ENCODE measurements around the gene TNIP2. TPM values are rescaled to one million over a fixed set of nuclear protein-coding genes. Genes with fewer than 3 reads are reported as not detected.
A peak's percentile ranks its signal among the peaks of the same experiment; 100 is the strongest.

TNIP2 gene
- total RNA-seq (100 to 1,000 TPM in 1 of 2 donors, 10 to 100 TPM in 1; 99.7 to 108 TPM), polyA plus RNA-seq (ENCODE audit: insufficient read depth, low read depth, low replicate concordance) (35.1 TPM)
- long read RNA-seq, donor 1, transcript TNIP2-201 (6 exons, 1,974 nt), result major isoform, 10 of 14 reads
- long read RNA-seq, donor 1, partial matches to known transcripts, result 0 of 14 reads
- long read RNA-seq, donor 1, other reads (novel, unspliced or antisense), result 0 of 14 reads
- long read RNA-seq, donor 2, partial matches to known transcripts, result 8 of 15 reads
- long read RNA-seq, donor 2, other reads (novel, unspliced or antisense), result 0 of 15 reads

DNA sequence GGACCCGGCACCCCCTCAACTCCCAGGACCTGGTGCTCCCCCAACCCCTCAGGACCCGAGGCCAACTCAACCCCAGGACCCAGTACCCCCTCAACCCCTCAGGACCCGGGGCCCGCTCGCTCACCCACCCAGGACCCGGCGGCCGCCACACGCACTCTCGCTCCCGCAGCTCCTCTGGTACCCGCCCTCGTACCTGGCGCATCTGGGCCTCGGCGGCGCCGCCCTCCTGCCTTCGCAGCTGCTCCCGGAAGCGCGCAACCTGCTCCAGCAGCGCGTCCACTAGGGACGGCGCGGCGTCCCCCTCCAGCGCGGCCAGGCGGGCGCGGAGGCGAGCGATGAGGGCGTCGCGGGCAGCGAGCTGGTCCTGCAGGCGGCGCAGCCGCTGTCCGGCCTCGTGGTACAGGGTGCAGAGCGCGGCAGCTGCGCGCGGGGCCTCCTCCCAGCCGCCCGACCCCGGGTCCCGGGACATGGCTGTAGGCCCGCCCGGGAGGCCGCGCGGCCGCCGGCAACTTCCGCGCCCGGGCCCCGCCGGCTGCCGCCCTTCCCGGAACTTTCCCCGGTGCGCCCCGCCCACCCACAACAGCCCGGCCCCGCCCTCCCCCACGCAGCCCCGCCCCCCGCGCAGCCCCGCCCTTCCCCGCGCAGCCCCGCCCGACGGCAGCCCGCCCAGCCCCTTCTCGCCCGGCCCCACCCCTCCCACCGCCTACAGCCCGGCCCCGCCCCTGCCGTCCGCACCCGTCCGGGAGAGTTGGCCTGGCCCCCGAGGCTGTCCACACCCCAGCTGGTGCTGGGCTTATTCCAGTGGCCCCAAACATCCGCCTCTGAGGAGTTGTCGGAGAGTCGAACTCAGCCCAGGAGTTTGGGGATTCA lies at the start of gene TNIP2:
TSS of gene TNIP2 (minus strand) at position 516 of the 870 bp plus-strand sequence. CDS start at position 469, 47 bp downstream.
- DNase-seq, result peak; percentile 88
- no peaks in the 10 kb centered on the region for H3K36me3 ChIP-seq (ENCODE audit: low read depth, missing control alignments)
- no peak for TF ChIP-seq POLR2A (IDR thresholded peaks at IDR 0.05)
- TF ChIP-seq, protein P1, sequence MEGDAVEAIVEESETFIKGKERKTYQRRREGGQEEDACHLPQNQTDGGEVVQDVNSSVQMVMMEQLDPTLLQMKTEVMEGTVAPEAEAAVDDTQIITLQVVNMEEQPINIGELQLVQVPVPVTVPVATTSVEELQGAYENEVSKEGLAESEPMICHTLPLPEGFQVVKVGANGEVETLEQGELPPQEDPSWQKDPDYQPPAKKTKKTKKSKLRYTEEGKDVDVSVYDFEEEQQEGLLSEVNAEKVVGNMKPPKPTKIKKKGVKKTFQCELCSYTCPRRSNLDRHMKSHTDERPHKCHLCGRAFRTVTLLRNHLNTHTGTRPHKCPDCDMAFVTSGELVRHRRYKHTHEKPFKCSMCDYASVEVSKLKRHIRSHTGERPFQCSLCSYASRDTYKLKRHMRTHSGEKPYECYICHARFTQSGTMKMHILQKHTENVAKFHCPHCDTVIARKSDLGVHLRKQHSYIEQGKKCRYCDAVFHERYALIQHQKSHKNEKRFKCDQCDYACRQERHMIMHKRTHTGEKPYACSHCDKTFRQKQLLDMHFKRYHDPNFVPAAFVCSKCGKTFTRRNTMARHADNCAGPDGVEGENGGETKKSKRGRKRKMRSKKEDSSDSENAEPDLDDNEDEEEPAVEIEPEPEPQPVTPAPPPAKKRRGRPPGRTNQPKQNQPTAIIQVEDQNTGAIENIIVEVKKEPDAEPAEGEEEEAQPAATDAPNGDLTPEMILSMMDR (IDR thresholded peaks at IDR 0.05), result peak in 1 of 3 experiments; percentile 33
- intact Hi-C loops (cut with DNase I; ENCODE audit: low total_unique reads), result no loop called here
- WGBS, 2 donors, result 0 to 1% methylated on average over 2 to 51 of the region's 96 CpGs
- no peaks in the 10 kb centered on the region for H3K9me3 ChIP-seq
- peak within 1 kb of the TSS; percentile 70 to 80 for H3K27ac ChIP-seq
- peaks cover 12% of the 10 kb centered on the region for H3K4me1 ChIP-seq
- H3K27me3 ChIP-seq, result no peaks in the 10 kb centered on the region
- H3K4me3 ChIP-seq, result peak within 1 kb of the TSS; percentile 79 to 90

- Histone ChIP-seq H3K4me1 (peaks cover 56% of the 10 kb centered on the region), H3K9me3 (no peaks in the 10 kb centered on the region), H3K36me3 (ENCODE audit: low read depth, missing control alignments) (no peaks in the 10 kb centered on the region), H3K27me3 (no peaks in the 10 kb centered on the region), H3K27ac (peak overlapping the region in 1 of 2 donors; percentile 66), H3K4me3 (no peak overlapping the region)
- WGBS, 2 donors, result 90 to 91% methylated on average over 4 to 13 of the region's 13 CpGs
- no peak for TF ChIP-seq POLR2A (IDR thresholded peaks at IDR 0.05)
- TF ChIP-seq, protein P1 (IDR thresholded peaks at IDR 0.05), result no peak
- no peak for DNase-seq
- intact Hi-C loops (cut with DNase I; ENCODE audit: low total_unique reads), result no loop called here
These were observed 48.9 kb upstream of the TNIP2 start for GRCh38 chr4:2804973-2805501.

DNA sequence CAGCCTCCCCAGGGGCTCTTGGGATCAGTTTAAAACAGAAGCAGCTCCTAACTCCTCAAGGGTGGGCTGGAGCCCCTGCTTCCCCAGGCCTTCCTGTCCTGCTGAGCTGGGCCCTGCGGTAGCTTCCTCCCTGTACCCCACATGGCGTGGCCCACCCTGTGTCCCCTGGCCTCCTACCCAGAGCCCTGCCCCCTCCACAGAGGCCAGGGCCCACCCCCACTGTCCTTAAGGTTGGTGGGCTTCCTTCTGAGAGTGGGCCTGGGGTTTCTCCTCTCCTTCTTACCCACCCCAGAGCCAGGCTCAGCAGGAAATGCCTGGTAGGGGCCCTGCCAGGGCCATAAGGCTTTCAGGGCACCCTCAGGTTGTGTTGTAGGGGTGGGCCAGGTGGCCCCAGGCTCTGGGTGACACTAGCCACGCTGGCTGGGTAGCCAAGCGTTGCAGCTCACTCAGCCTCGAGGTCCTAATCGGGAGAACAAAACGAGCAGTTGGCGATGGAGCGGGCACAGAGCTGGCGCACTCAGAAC lies 48.4 kb upstream of the TNIP2 start:
- Histone ChIP-seq H3K4me3 (no peak overlapping the region), H3K36me3 (ENCODE audit: low read depth, missing control alignments) (no peaks in the 10 kb centered on the region), H3K27me3 (no peaks in the 10 kb centered on the region), H3K27ac (no peak overlapping the region), H3K9me3 (no peaks in the 10 kb centered on the region), H3K4me1 (peaks cover 58% of the 10 kb centered on the region)
- WGBS, 2 donors, result 83 to 100% methylated on average over 1 to 10 of the region's 10 CpGs
- DNase-seq, result no peak
- TF ChIP-seq, protein P1 (IDR thresholded peaks at IDR 0.05), result no peak
- TF ChIP-seq POLR2A (IDR thresholded peaks at IDR 0.05), result no peak
- intact Hi-C loops (cut with DNase I; ENCODE audit: low total_unique reads), result no loop called here

GRCh38 chr4:2803624-2804448 lies 47.7 kb upstream of the TNIP2 start:
- H3K27ac ChIP-seq, result no peak overlapping the region
- no peak for DNase-seq
- no peaks in the 10 kb centered on the region for H3K36me3 ChIP-seq (ENCODE audit: low read depth, missing control alignments)
- no peak for TF ChIP-seq POLR2A (IDR thresholded peaks at IDR 0.05)
- TF ChIP-seq, protein P1 (IDR thresholded peaks at IDR 0.05), result no peak
- intact Hi-C loops (cut with DNase I; ENCODE audit: low total_unique reads), result no loop called here
- 87 to 94% methylated on average over 16 to 20 of the region's 20 CpGs for WGBS, 2 donors
- H3K27me3 ChIP-seq, result no peaks in the 10 kb centered on the region
- H3K4me1 ChIP-seq, result peaks cover 62% of the 10 kb centered on the region
- H3K9me3 ChIP-seq, result no peaks in the 10 kb centered on the region
- H3K4me3 ChIP-seq, result no peak overlapping the region
